GM21390 (cell line): Measurements from ENCODE around the gene CCDC88A.
"Not testable (repeated sequence)": the region's sequence is repeated elsewhere in the genome, so short reads cannot be mapped to it uniquely, and the experiment has no call there.

Source experiments
- ATAC-seq: cut with Tn5 transposase; IDR thresholded peaks from one replicate; pipeline ENCODE4 v1.9.1; 2021; ENCODE audit not compliant: unreplicated experiment

CCDC88A gene

DNA sequence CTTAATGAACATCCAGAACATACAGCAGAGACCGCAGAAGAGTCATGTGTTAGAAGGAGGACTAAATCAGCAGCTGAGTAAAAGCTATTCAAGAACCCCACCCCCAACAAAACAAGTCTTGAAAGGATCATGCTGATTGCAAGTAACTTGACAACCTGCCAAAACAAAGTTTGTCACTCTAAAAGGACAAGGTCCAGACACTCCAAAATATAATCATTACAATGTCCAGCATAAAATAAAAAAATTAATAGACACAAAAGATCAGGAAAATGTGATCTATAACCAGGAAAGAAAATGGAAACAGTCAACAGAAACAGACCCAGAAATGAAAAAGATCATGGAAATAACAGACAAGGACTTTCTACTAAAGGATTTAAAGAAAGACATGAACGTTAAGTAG, 28.5 kb downstream of the CCDC88A start:
- no peak for ATAC-seq

DNA sequence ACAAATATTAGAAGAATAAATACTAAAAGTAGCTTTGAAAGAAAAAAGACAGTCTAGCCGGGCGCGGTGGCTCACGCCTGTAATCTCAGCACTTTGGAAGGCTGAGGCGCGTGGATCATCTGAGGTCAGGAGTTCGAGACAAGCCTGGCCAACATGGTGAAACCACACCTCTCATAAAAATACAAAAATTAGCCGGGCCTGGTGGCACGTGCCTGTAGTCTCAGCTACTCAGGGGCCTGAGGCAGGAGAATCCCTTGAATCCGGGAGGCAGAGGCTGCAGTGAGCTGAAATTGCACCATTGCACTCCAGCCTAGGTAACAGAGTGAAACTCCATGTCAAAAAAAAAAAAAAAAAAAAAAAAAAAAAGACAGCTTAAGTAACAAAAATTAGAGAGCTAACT, 34.1 kb downstream of the CCDC88A start:
- not testable (repeated sequence) for ATAC-seq

- ATAC-seq = no peak
Observed at GRCh38 chr2:55384786-55385185, 34.9 kb downstream of the CCDC88A start.

DNA sequence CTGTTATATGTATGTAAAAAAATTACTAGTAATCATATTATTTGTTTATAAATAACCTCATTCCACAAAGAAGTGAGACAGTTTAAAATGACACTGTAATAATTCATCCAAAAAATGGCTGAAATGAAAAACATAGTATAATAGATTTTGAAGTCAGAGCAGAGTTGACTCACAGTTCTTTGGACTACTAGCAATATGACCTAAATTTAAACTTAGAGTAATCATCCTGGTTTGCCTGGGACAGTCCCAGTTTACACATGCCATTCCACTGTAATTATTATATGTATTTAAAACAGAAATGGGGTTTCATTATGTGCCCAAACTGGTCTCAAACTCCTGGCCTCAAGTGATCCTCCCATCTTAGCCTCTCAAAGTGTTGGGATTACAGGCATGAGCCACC, 48.3 kb downstream of the CCDC88A start:
- ATAC-seq = no peak

DNA sequence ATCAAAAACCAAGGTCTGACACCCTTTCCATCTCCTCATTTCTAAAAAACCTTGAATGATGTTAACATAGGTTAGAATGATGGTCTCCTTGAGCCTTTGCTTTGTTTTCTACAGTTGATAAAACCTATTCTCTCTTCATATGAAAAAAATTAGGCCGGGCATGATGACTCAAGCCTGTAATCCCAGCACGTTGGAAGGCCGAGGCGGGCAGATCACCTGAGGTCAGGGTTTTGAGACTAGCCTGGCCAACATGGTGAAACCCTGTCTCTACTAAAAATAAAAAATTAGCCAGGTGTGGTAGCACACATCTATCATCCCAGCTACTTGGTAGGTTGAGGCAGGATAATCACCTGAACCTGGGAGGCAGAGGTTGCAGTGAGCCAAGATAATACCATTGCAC, 49.4 kb downstream of the CCDC88A start:
- ATAC-seq = no peak

- no peak for ATAC-seq
Observed at GRCh38 chr2:55365303-55365702, 54.4 kb downstream of the CCDC88A start.

- no peak for ATAC-seq
Observed at GRCh38 chr2:55364189-55365055, 55.2 kb downstream of the CCDC88A start.

DNA sequence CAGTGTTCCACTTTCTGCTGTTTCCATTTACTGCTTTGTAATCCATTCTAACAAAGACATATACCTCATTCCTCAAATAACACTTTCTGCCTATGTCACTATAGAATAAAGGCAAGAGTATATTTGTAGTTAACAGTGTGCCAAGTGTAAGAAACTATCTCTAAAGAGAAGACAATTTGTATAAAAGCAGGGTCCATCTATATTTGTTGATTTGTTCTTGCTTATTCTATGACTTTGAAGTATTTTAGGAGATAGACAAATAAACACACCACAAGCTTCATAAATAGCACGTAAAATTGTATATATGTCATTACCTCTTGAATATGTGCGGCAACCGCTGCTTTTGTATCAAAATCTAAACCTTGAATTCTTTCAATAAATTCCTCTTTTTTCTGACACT, 56.0 kb downstream of the CCDC88A start:
- no peak for ATAC-seq

DNA sequence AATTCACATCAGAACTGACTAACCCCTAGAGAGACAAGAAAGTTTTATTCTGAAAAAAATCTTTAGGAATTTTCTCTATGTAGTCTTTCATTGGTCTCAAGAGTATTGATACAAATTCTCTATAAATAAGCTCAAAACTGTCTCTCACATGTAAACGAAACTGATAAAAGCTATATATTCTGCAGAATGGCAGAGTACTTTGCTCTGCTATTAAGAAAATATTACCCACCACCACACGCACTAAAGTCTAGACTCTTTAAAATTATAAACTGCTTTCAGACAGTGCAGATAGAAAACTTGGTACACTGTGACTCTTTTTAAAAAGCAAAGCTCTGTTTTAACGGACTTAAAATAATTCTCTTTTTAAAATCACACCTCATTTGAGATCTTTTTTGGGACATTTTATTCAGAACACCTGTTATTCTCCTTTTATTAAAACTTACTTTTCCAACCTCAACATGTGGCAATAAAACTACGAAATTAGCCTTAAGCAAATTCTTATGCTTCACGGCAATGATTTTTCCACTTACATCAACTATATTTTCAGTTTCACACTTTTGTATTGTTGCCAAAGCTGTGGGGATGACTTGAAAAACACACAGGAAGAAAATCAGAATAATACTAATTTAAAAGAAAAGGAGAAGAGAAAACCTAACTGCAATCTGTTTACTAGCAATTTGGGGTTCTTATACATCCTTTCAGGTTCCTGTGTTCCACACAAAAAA, 58.0 kb downstream of the CCDC88A start:
- ATAC-seq = peak; percentile 65

- ATAC-seq = no peak
Observed at GRCh38 chr2:55358451-55358850, 61.2 kb downstream of the CCDC88A start.

- ATAC-seq = no peak
Observed at GRCh38 chr2:55357927-55358326, 61.7 kb downstream of the CCDC88A start.

GRCh38 chr2:55357164-55357563, 62.5 kb downstream of the CCDC88A start:
- ATAC-seq = no peak

GRCh38 chr2:55356136-55356535, 63.5 kb downstream of the CCDC88A start:
- not testable (repeated sequence) for ATAC-seq

- ATAC-seq = no peak
Observed at GRCh38 chr2:55355451-55355850, 64.2 kb downstream of the CCDC88A start.

GRCh38 chr2:55351672-55352071, 68.0 kb downstream of the CCDC88A start:
- no peak for ATAC-seq

DNA sequence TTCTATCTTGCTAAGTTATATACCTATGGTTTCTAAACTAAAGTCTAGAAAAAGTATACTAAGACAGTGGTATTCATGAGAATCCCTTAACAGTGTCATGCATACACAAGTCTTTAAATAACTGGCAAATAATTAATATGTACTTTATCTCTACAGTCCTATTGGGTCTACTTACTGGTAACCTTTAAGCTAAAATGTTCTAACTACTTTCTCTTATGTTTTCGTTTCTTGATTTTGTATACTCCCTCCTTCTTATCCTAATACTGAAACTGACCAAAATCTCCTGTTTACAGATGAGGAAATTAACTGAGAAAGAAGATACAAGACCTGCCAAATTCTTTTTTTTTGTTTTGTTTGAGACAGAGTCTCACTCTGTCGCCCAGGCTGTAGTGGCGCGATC, 74.6 kb downstream of the CCDC88A start:
- ATAC-seq = no peak

GRCh38 chr2:55338268-55338667, 81.4 kb downstream of the CCDC88A start:
- ATAC-seq = no peak

DNA sequence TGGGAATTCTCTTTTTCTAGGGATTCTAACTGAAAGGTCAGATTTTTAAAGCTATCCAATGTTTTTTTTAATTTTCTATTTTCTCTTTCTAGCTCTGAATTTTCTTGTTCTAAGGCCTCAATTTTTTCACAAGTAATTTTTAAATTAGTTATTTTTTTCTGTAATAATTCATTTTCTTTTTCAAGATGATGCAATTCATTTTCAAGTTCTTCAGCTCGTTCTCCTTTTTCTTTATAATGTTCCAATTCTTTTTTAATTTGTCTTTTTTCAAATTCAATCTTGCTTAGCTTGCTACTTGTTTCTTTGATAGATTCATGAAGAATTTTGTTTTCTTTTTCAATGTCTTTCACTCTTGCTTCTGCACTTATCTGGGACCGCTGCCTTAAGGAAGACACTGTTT, 84.9 kb downstream of the CCDC88A start:
- ATAC-seq = no peak

DNA sequence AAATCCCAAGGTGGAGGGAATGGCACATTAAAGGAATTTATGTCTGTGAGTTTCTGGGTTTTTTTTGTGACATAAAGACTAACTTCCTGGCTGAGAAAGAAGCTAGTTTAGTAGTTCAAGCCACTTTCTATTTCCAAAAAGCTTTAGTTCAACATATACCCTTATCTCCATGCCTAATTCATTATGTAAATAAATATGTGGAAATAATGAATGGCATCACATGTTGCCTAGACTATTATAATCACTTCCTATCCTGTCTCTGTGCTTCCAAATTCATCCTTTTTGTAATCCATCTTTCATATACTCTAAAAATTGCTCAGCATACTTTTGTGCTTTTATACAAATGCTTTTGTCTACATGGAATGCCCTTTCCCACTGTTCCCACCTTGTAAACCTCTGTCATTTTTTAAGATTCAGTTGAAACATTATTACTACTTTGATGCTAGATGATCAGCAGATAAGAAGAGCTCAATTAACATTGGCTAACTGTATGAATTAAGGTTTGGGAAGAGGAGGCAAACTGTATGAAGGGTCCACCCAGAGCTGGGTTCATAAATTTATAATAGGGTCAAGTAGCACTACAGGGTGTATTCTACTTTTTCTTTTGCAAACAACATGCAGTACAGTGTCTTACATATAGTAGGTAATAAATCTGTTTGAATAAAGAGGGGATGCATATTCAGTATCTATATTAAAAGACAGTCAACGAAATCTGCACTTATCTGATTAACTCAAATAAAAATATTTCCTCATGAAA, 88.9 kb downstream of the CCDC88A start:
- ATAC-seq = no peak

DNA sequence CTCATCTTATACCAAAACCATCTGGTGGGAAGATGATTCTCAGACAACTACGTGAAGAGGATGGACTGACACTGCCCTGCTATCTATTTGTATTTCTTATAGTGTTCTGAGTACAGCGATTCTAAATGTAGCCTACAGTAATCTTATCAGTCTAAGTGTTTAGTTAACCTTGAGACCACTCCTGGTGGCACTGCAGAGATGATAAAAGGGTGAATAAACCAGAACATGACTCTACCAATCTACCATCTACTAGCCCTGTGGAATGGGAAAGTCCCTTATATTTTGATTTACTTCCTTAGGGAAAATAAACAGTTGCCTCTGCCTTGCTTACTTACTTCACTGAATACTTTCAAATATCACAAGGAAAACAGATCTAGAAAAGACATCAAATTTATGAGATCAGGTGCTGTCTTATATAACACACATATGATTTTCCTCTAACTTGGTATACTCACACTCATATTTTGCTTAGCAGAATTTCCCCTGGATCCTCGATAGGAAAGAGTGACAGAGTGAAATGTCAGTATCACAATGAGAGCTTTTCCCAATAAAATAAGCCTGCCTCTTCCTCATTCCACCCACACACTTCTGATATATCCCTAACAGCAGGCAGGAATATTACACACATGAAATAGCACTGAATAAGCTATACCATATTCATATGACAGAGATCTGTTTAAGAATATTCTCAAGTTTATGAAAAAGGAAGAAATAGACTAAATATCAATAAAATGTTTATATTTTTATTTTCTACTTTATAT, 92.0 kb downstream of the CCDC88A start:
- ATAC-seq = no peak

DNA sequence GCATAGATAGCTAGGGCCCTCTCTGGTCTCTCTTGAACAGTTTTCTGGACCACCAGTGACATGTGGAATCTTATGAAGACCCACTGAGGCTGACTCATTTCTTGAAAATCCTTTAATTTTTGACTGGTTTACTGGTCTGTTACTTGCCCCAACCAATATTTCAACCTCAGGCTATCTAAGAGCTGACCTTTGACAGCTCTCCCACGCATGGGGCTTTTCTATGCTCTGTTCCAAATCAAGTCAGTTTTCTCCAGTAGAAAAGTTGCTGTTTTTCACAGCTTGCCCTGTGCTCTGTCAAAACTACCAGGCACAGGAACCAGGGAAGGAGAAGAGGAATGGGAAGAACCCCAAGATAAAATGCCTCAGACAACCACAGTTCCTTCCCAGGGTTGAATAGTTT, 104.7 kb downstream of the CCDC88A start:
- no peak for ATAC-seq
